HEK293 (cell line): ENCODE data around the gene TECPR2.

Experiments
- CTCF ChIA-PET: fragments of 350-600 bp; formaldehyde crosslinking; extraction: SDS; loops from one replicate; lab custom pipeline; 2021; ENCODE audit warnings: antibody characterized with exemption; lab: Yijun Ruan, JAX
- POLR2A ChIA-PET: fragments of 300-600 bp; formaldehyde crosslinking; extraction: SDS; loops from one replicate; lab custom pipeline; 2020; ENCODE audit warnings: antibody characterized with exemption, inconsistent platforms; lab: Yijun Ruan, JAX
- H3K27ac ChIP-seq: fragments of 200-500 bp; sonication (Bioruptor generic); 2 replicates; pipeline ENCODE4 v1.5.1; 2014; ENCODE audit warnings: low read depth, low read length, control low read depth, inconsistent platforms; ENCODE audit errors: extremely low read depth
- H3K36me3 ChIP-seq, 2 experiments: fragments of 200-500 bp in 1 of 2; sonication (Bioruptor generic) in 1 of 2; 1 replicate in 1 of 2; 2 replicates in 1 of 2; pipeline ENCODE4 v1.5.1; 2014 to 2017; ENCODE audit warnings: inconsistent platforms in 2 of 2, low read length in 2 of 2; ENCODE audit not compliant: control insufficient read depth in 2 of 2, insufficient read depth in 1 of 2
- H3K4me1 ChIP-seq: fragments of 200-500 bp; sonication (Bioruptor generic); 2 replicates; pipeline ENCODE4 v1.5.1; 2014; ENCODE audit warnings: mild to moderate bottlenecking, low read length, inconsistent platforms; ENCODE audit not compliant: control insufficient read depth, insufficient read depth
- H3K4me3 ChIP-seq: 2 replicates; pipeline ENCODE4 v1.5.1; 2011; ENCODE audit warnings: low read depth, mild to moderate bottlenecking, control low read depth, low read length, moderate library complexity
- H3K9me3 ChIP-seq: fragments of 200-500 bp; sonication (Bioruptor generic); 2 replicates; pipeline ENCODE4 v1.5.1; 2014; ENCODE audit warnings: low read depth, low read length, inconsistent platforms; ENCODE audit not compliant: control insufficient read depth, insufficient read depth
- EGR2 ChIP-seq: fragments of 450-650 bp; formaldehyde crosslinking; IDR thresholded peaks from 2 replicates; pipeline ENCODE4 v1.5.1; 2016; ENCODE audit warnings: low read depth, missing biosample characterization, missing genetic modification characterization
- GLIS1 ChIP-seq: fragments of 450-650 bp; formaldehyde crosslinking; IDR thresholded peaks from 2 replicates; pipeline ENCODE4 v1.5.1; 2016; ENCODE audit warnings: missing biosample characterization, missing genetic modification characterization
- GLIS2 ChIP-seq: fragments of 450-650 bp; formaldehyde crosslinking; IDR thresholded peaks from 2 replicates; pipeline ENCODE4 v1.5.1; 2016; ENCODE audit warnings: missing biosample characterization, missing genetic modification characterization
- HIC1 ChIP-seq: fragments of 450-650 bp; formaldehyde crosslinking; IDR thresholded peaks from 2 replicates; pipeline ENCODE4 v1.5.1; 2016; ENCODE audit warnings: missing biosample characterization, missing genetic modification characterization
- INSM2 ChIP-seq: fragments of 450-650 bp; formaldehyde crosslinking; IDR thresholded peaks from 2 replicates; pipeline ENCODE4 v1.5.1; 2016; ENCODE audit warnings: missing biosample characterization, missing genetic modification characterization
- KLF1 ChIP-seq: fragments of 450-650 bp; formaldehyde crosslinking; IDR thresholded peaks from 2 replicates; pipeline ENCODE4 v1.5.1; 2016; ENCODE audit warnings: missing biosample characterization, missing genetic modification characterization
- KLF8 ChIP-seq: fragments of 450-650 bp; formaldehyde crosslinking; IDR thresholded peaks from 2 replicates; pipeline ENCODE4 v1.5.1; 2016; ENCODE audit warnings: missing biosample characterization, missing genetic modification characterization
- PRDM10 ChIP-seq: fragments of 450-650 bp; formaldehyde crosslinking; IDR thresholded peaks from 2 replicates; pipeline ENCODE4 v1.5.1; 2016; ENCODE audit warnings: missing biosample characterization, missing genetic modification characterization
- SP2 ChIP-seq: fragments of 450-650 bp; formaldehyde crosslinking; IDR thresholded peaks from 2 replicates; pipeline ENCODE4 v1.5.1; 2016; ENCODE audit warnings: missing biosample characterization, missing genetic modification characterization
- ZBTB21 ChIP-seq: fragments of 450-650 bp; formaldehyde crosslinking; IDR thresholded peaks from 2 replicates; pipeline ENCODE4 v1.5.1; 2017; ENCODE audit warnings: missing biosample characterization, missing genetic modification characterization
- ZFHX2 ChIP-seq: fragments of 450-650 bp; formaldehyde crosslinking; conservative IDR thresholded peaks from 2 replicates; pipeline ENCODE4 v1.5.1; 2016; ENCODE audit warnings: missing biosample characterization, missing genetic modification characterization
- ZIC2 ChIP-seq: fragments of 450-650 bp; formaldehyde crosslinking; IDR thresholded peaks from 2 replicates; pipeline ENCODE4 v1.5.1; 2016; ENCODE audit warnings: missing biosample characterization, missing genetic modification characterization
- ZNF112 ChIP-seq: fragments of 450-650 bp; formaldehyde crosslinking; IDR thresholded peaks from 2 replicates; pipeline ENCODE4 v1.5.0; 2017; ENCODE audit warnings: missing biosample characterization, missing genetic modification characterization
- ZNF169 ChIP-seq: fragments of 450-650 bp; formaldehyde crosslinking; IDR thresholded peaks from 2 replicates; pipeline ENCODE4 v1.5.1; 2016; ENCODE audit warnings: missing biosample characterization, missing genetic modification characterization
- ZNF2 ChIP-seq: fragments of 450-650 bp; formaldehyde crosslinking; IDR thresholded peaks from 2 replicates; pipeline ENCODE4 v1.5.1; 2016; ENCODE audit warnings: missing biosample characterization, missing genetic modification characterization
- ZNF239 ChIP-seq: fragments of 450-650 bp; formaldehyde crosslinking; IDR thresholded peaks from 2 replicates; pipeline ENCODE4 v1.5.1; 2016; ENCODE audit warnings: missing biosample characterization, missing genetic modification characterization
- ZNF26 ChIP-seq: fragments of 450-650 bp; formaldehyde crosslinking; IDR thresholded peaks from 2 replicates; pipeline ENCODE4 v1.5.1; 2016; ENCODE audit warnings: missing biosample characterization, missing genetic modification characterization
- ZNF423 ChIP-seq: fragments of 450-650 bp; formaldehyde crosslinking; IDR thresholded peaks from 2 replicates; pipeline ENCODE4 v1.5.1; 2016; ENCODE audit warnings: missing biosample characterization, missing genetic modification characterization
- ZNF626 ChIP-seq: fragments of 450-650 bp; sonication (Bioruptor Pico); formaldehyde crosslinking; IDR thresholded peaks from 2 replicates; pipeline ENCODE4 v1.5.1; 2018; ENCODE audit warnings: missing biosample characterization, missing genetic modification characterization, inconsistent platforms
- ZNF658 ChIP-seq: fragments of 450-650 bp; formaldehyde crosslinking; IDR thresholded peaks from 2 replicates; pipeline ENCODE4; 2016; ENCODE audit warnings: missing biosample characterization, missing genetic modification characterization
- ZNF777 ChIP-seq: fragments of 450-650 bp; formaldehyde crosslinking; IDR thresholded peaks from 2 replicates; pipeline ENCODE4 v1.5.1; 2017; ENCODE audit warnings: missing biosample characterization, missing genetic modification characterization, borderline replicate concordance

The TECPR2 gene

GRCh38 chr14:102537981-102538601, 175.3 kb downstream of the TECPR2 start:
- no peak overlapping the region for H3K27ac ChIP-seq
- H3K36me3 ChIP-seq: no peaks in the 10 kb centered on the region
- H3K4me3 ChIP-seq: no peak overlapping the region
- TF ChIP-seq GLIS2 (tag by site-specific recombination) (peak; percentile 32), HIC1 (tag by site-specific recombination) (0 out of 2 replicates have a peak, but pooled peaks have one; percentile 12), ZNF239 (tag by site-specific recombination) (no peak), ZIC2 (peak; percentile 73), ZNF169 (tag by site-specific recombination) (no peak), INSM2 (tag by site-specific recombination) (no peak), ZNF658 (tag by site-specific recombination) (no peak), ZNF26 (tag by site-specific recombination) (no peak), ZFHX2 (tag by site-specific recombination) (peak; percentile 14; the same call in 1 of the 2 replicates), GLIS1 (tag by site-specific recombination) (peak; percentile 63), ZNF626 (tag by site-specific recombination) (no peak), ZNF112 (tag by site-specific recombination) (no peak), ZNF777 (tag by site-specific recombination) (no peak), ZNF2 (no peak)
- TF ChIP-seq, all 188 proteins: peak for 5
- H3K4me1 ChIP-seq: peaks cover 12% of the 10 kb centered on the region
- no peaks in the 10 kb centered on the region for H3K9me3 ChIP-seq
- ChIA-PET CTCF (interaction anchor here (2.0 kb wide), 1 partner anchor 13 kb away, joined by 11 read pairs; no protein-coding TSS in a partner anchor), POLR2A (interaction anchor here (0.6 to 1.0 kb wide), 2 partner anchors 10 to 13 kb away, joined by 3 to 4 read pairs; no protein-coding TSS in a partner anchor)

- ChIA-PET CTCF (interaction anchor here (1.0 to 2.0 kb wide), 2 partner anchors 14 kb away, joined by 4 to 11 read pairs; no protein-coding TSS in a partner anchor), POLR2A (interaction anchor here (0.6 to 1.7 kb wide), 3 partner anchors 9 to 14 kb away, joined by 3 to 4 read pairs (median 4); no protein-coding TSS in a partner anchor)
- Histone ChIP-seq H3K4me1 (peaks cover 12% of the 10 kb centered on the region), H3K27ac (peak overlapping the region; percentile 58), H3K9me3 (no peaks in the 10 kb centered on the region), H3K4me3 (no peak overlapping the region), H3K36me3 (no peaks in the 10 kb centered on the region)
- TF ChIP-seq ZBTB21 (tag by site-specific recombination): no peak
- peak; percentile 61; the same call in 1 of the 2 replicates for TF ChIP-seq EGR2 (tag by site-specific recombination)
- TF ChIP-seq GLIS1 (tag by site-specific recombination): peak; percentile 85
- peak; percentile 96 for TF ChIP-seq ZIC2
- peak; percentile 28; the same call in 1 of the 2 replicates for TF ChIP-seq SP2 (tag by site-specific recombination)
- peak; percentile 53 for TF ChIP-seq ZFHX2 (tag by site-specific recombination)
- TF ChIP-seq ZNF423: no peak
- TF ChIP-seq GLIS2 (tag by site-specific recombination): peak; percentile 25; the same call in 1 of the 2 replicates
- TF ChIP-seq KLF8 (tag by site-specific recombination): no peak
- TF ChIP-seq KLF1: peak; percentile 62; the same call in 1 of the 2 replicates
- 0 out of 2 replicates have a peak, but pooled peaks have one; percentile 14 for TF ChIP-seq PRDM10 (tag by site-specific recombination)
- TF ChIP-seq, all 188 proteins: peak for 8
These were observed 176.1 kb downstream of the TECPR2 start for GRCh38 chr14:102538602-102539543.
